Suppressor macrophage (primary cell): ENCODE results near the gene VN1R2.
A peak's percentile ranks its signal among the peaks of the same experiment; 100 is the strongest.
"Not testable (repeated sequence)": the region's sequence is repeated elsewhere in the genome, so short reads cannot be mapped to it uniquely, and the experiment has no call there.

Experiments
- DNase-seq, 4 experiments: peaks; one replicate each; pipeline ENCODE4 v3.0.0-alpha.2; 2020 to 2022
- total RNA-seq, 17 experiments: gene quantifications; one replicate each; lab custom pipeline; 2026; ENCODE audit warnings: mixed read lengths in 6 of 17, inconsistent platforms in 3 of 17; lab: John Stamatoyannopoulos, UW

Gene VN1R2
- 0 to 0.55 (median 0) reads per million in 17 experiments for total RNA-seq

GRCh38 chr19:53257715-53258342 is at the start of gene VN1R2:
Gene VN1R2 (plus strand): TSS chr19:53258292. CDS start chr19:53258376, 84 bp downstream.
- DNase-seq = not testable (repeated sequence)

- not testable (repeated sequence) for DNase-seq
Measured at GRCh38 chr19:53211554-53211953, 46.5 kb upstream of the VN1R2 start.

- no peak for DNase-seq
Measured at GRCh38 chr19:53212703-53213320, 45.3 kb upstream of the VN1R2 start.

GRCh38 chr19:53222716-53223115 is 35.4 kb upstream of the VN1R2 start:
- DNase-seq = not testable (repeated sequence)

- no peak for DNase-seq
Measured at GRCh38 chr19:53224606-53225005, 33.5 kb upstream of the VN1R2 start.

GRCh38 chr19:53237114-53237777 is 20.8 kb upstream of the VN1R2 start:
- DNase-seq = no peak

- DNase-seq = no peak
Measured at GRCh38 chr19:53246498-53246897, 11.6 kb upstream of the VN1R2 start.

- DNase-seq = peak; percentile 87 to 94 (median 92)
Measured at GRCh38 chr19:53254411-53255341, 3.4 kb upstream of the VN1R2 start, which contains the start of gene ZNF677. Gene ZNF677 (minus strand): TSS chr19:53254873. CDS start chr19:53251550, 3,323 bp downstream.

GRCh38 chr19:53267623-53268022 is 9.5 kb downstream of the VN1R2 start, which contains the start of gene VN1R4:
Gene VN1R4 (minus strand): TSS chr19:53267723. CDS start chr19:53267665, 58 bp downstream.
- DNase-seq = not testable (repeated sequence)

- DNase-seq = not testable (repeated sequence)
Measured at GRCh38 chr19:53269861-53270260, 11.8 kb downstream of the VN1R2 start.

- DNase-seq = no peak
Measured at GRCh38 chr19:53272044-53272443, 14.0 kb downstream of the VN1R2 start.

- DNase-seq = no peak
Measured at GRCh38 chr19:53275480-53275879, 17.4 kb downstream of the VN1R2 start.

GRCh38 chr19:53281947-53282346 is 23.9 kb downstream of the VN1R2 start:
- DNase-seq = not testable (repeated sequence)

- DNase-seq = no peak
Measured at GRCh38 chr19:53285087-53285486, 27.0 kb downstream of the VN1R2 start.

- DNase-seq = no peak
Measured at GRCh38 chr19:53290758-53291549, 32.9 kb downstream of the VN1R2 start.

- peak in 1 of 4 experiments; percentile 2 for DNase-seq
Measured at GRCh38 chr19:53294786-53295441, 36.8 kb downstream of the VN1R2 start.

GRCh38 chr19:53301341-53301740 is 43.2 kb downstream of the VN1R2 start:
- DNase-seq = not testable (repeated sequence)

- DNase-seq = peak in 2 of 4 experiments; percentile 2 to 8
Measured at GRCh38 chr19:53308339-53308811, 50.3 kb downstream of the VN1R2 start.
